HepG2 (cell line): Measurements from ENCODE around the gene CMPK2. TPM values are rescaled to one million over a fixed set of nuclear protein-coding genes. Genes with fewer than 3 reads are reported as not detected.

Experiments
- ATAC-seq: fragments of 200-7000 bp; cut with Tn5 transposase; 3 replicates; pipeline ENCODE4 v1.9.1; 2020; ENCODE audit warnings: mild to moderate bottlenecking, moderate library complexity
- BruUV-seq: library from RNA; stranded (reverse); fragments of 400-500 nt; replicated peaks from 2 replicates; lab custom pipeline; 2021; lab: Mats Ljungman, UMichigan
- CTCF ChIA-PET: fragments of 300-600 bp; formaldehyde crosslinking; extraction: SDS; loops from one replicate; lab custom pipeline; 2021; ENCODE audit warnings: low total read pairs, inconsistent platforms, low intra/inter-chr PET ratio; lab: Yijun Ruan, JAX
- POLR2A ChIA-PET: fragments of 350-600 bp; sonication (Branson Sonifier 250); formaldehyde crosslinking; loops from one replicate; lab custom pipeline; 2020; ENCODE audit warnings: antibody characterized with exemption, inconsistent platforms; lab: Yijun Ruan, JAX
- DNase-seq: peaks from one replicate; pipeline ENCODE4 v3.0.0-alpha.2; 2015; ENCODE audit warnings: low spot score
- FAIRE-seq: peaks from 3 replicates; lab custom pipeline; 2011; peaks lifted over from hg19 to GRCh38; lab: Jason Lieb, UNC
- H2AFZ ChIP-seq: one replicate; pipeline ENCODE4 v1.6.1; 2011; ENCODE audit warnings: low read length, inconsistent platforms
- H3K27ac ChIP-seq: fragments of 300-600 bp; 3 replicates; pipeline ENCODE4 v1.8.0; 2011; ENCODE audit warnings: mixed run types, mild to moderate bottlenecking, mixed read lengths, low read length, inconsistent platforms; ENCODE audit not compliant: insufficient read depth; ENCODE audit errors: extremely low read length
- H3K27me3 ChIP-seq, 2 experiments: fragments of 200-600 bp in 1 of 2; 2 replicates in 1 of 2; 3 replicates in 1 of 2; pipeline versions ENCODE4 v1.6.0 to v1.8.0; 2011; ENCODE audit warnings: low read length in 2 of 2, mild to moderate bottlenecking in 2 of 2, moderate library complexity in 2 of 2, inconsistent platforms in 1 of 2; ENCODE audit not compliant: insufficient read depth in 2 of 2, control insufficient read depth in 1 of 2
- H3K36me3 ChIP-seq, 2 experiments: fragments of 200-600 bp in 1 of 2; replicated peaks in 1 of 2; 2 replicates in 1 of 2; 3 replicates in 1 of 2; pipeline versions ENCODE4 v1.5.1 to v1.8.0; 2011; ENCODE audit warnings: low read length in 2 of 2, inconsistent platforms in 1 of 2; ENCODE audit not compliant: insufficient read depth in 2 of 2, control insufficient read depth in 1 of 2
- H3K4me1 ChIP-seq: 2 replicates; pipeline ENCODE4 v1.5.1; 2012; ENCODE audit warnings: low read length, inconsistent platforms; ENCODE audit not compliant: insufficient read depth
- H3K4me2 ChIP-seq: 2 replicates; pipeline ENCODE4 v1.6.0; 2011; ENCODE audit warnings: low read depth, low read length, inconsistent platforms
- H3K4me3 ChIP-seq, 3 experiments: fragments of 200-600 bp in 1 of 3; sonication (generic), shearing (Covaris generic) in 1 of 3; replicated peaks in 1 of 3; 2 replicates each; pipeline ENCODE4 v1.5.1; 2011 to 2016; ENCODE audit warnings: low read length in 3 of 3, inconsistent platforms in 2 of 3, low read depth in 2 of 3, mild to moderate bottlenecking in 2 of 3, control low read depth in 1 of 3, mixed read lengths in 1 of 3; ENCODE audit not compliant: insufficient read depth in 1 of 3
- H3K79me2 ChIP-seq: one replicate; pipeline ENCODE4 v1.6.1; 2011; ENCODE audit warnings: low read length, inconsistent platforms; ENCODE audit not compliant: insufficient read depth
- H3K9ac ChIP-seq: 2 replicates; pipeline ENCODE4 v1.6.0; 2011; ENCODE audit warnings: mild to moderate bottlenecking, low read depth, low read length, inconsistent platforms; ENCODE audit not compliant: insufficient read depth
- H3K9me3 ChIP-seq: 2 replicates; pipeline ENCODE4 v1.5.1; 2012; ENCODE audit warnings: mild to moderate bottlenecking, low read length
- H4K20me1 ChIP-seq: 2 replicates; pipeline ENCODE4 v1.6.0; 2011; ENCODE audit warnings: inconsistent platforms, mild to moderate bottlenecking, low read length, moderate library complexity; ENCODE audit not compliant: insufficient read depth
- ASH2L ChIP-seq: fragments of 300-600, 200-600 bp; sonication (generic); IDR thresholded peaks from 2 replicates; pipeline ENCODE4 v1.7.0; 2017; ENCODE audit warnings: low read depth, mild to moderate bottlenecking, moderate library complexity, mixed read lengths, low read length; ENCODE audit not compliant: insufficient read length
- BATF2 ChIP-seq: sonication (generic); formaldehyde crosslinking; IDR thresholded peaks from 2 replicates; pipeline ENCODE4 v1.8.0; 2022; ENCODE audit warnings: mild to moderate bottlenecking, missing genetic modification reagents, moderate library complexity
- DNMT1 ChIP-seq: sonication (generic); formaldehyde crosslinking; IDR thresholded peaks from 2 replicates; pipeline ENCODE4 v1.5.1; 2020; ENCODE audit warnings: mild to moderate bottlenecking, missing genetic modification reagents
- GABPB1 ChIP-seq: IDR thresholded peaks from 2 replicates; pipeline ENCODE4 v1.6.1; 2016; ENCODE audit warnings: mild to moderate bottlenecking, missing genetic modification reagents, moderate library complexity, missing compliant biosample characterization
- HNF1A ChIP-seq, 2 experiments: sonication (generic) in 1 of 2; formaldehyde crosslinking in 1 of 2; IDR thresholded peaks; 2 replicates each; pipeline versions ENCODE4 v1.4.0 to v1.6.1; 2016 to 2020; ENCODE audit warnings: borderline replicate concordance in 1 of 2, low read depth in 1 of 2, mild to moderate bottlenecking in 1 of 2, missing genetic modification reagents in 1 of 2
- SMYD3 ChIP-seq: sonication (generic); formaldehyde crosslinking; IDR thresholded peaks from 2 replicates; pipeline ENCODE4 v1.8.1; 2023; ENCODE audit warnings: mild to moderate bottlenecking, missing genetic modification reagents
- SOX6 ChIP-seq, 2 experiments: fragments of 450-650 bp in 1 of 2; sonication (generic) in 1 of 2; formaldehyde crosslinking in 1 of 2; IDR thresholded peaks; 2 replicates each; pipeline versions ENCODE4 v1.4.0 to v1.6.1; 2017 to 2020; ENCODE audit warnings: antibody characterized with exemption in 1 of 2, mild to moderate bottlenecking in 1 of 2, missing genetic modification reagents in 1 of 2
- ZBTB26 ChIP-seq: IDR thresholded peaks from 2 replicates; pipeline ENCODE4 v1.6.1; 2016; ENCODE audit warnings: missing compliant biosample characterization, missing genetic modification reagents, borderline replicate concordance
- ZNF234 ChIP-seq: sonication (generic); formaldehyde crosslinking; conservative IDR thresholded peaks from 2 replicates; pipeline ENCODE4 v1.5.1; 2020; ENCODE audit warnings: mild to moderate bottlenecking, missing genetic modification reagents
- ZNF329 ChIP-seq: sonication (generic); formaldehyde crosslinking; IDR thresholded peaks from 2 replicates; pipeline ENCODE4 v1.9.0; 2021; ENCODE audit warnings: low read depth, mild to moderate bottlenecking, missing genetic modification reagents
- ZNF615 ChIP-seq: sonication (generic); formaldehyde crosslinking; IDR thresholded peaks from 2 replicates; pipeline ENCODE4 v1.5.0; 2020; ENCODE audit warnings: mild to moderate bottlenecking, missing genetic modification reagents, borderline replicate concordance
- ZNF629 ChIP-seq: sonication (generic); formaldehyde crosslinking; conservative IDR thresholded peaks from 2 replicates; pipeline ENCODE4 v1.5.0; 2020; ENCODE audit warnings: missing genetic modification reagents
- ZNF703 ChIP-seq: sonication (generic); formaldehyde crosslinking; IDR thresholded peaks from 2 replicates; pipeline ENCODE4 v1.5.1; 2020; ENCODE audit warnings: missing genetic modification reagents, mild to moderate bottlenecking, moderate library complexity, borderline replicate concordance
- ZSCAN20 ChIP-seq: sonication (generic); formaldehyde crosslinking; IDR thresholded peaks from 2 replicates; pipeline ENCODE4 v1.4.0; 2020; ENCODE audit warnings: missing genetic modification reagents, mild to moderate bottlenecking, borderline replicate concordance
- WGBS: methylation state at CpG from one replicate; pipeline ENCODE4 v1.1.6; 2017; ENCODE audit warnings: low lambda C conversion rate; 5-methylcytosine and 5-hydroxymethylcytosine counted together
- in situ Hi-C: cut with HindIII; loops from 2 replicates; pipeline ENCODE4 v1.10.0; 2017; ENCODE audit warnings: low pct_unique_long_range_greater_than_20kb; ENCODE audit not compliant: extremely low pct_ligation_motif_present
- intact Hi-C: fragments of 100-400 bp; cut with micrococcal nuclease; formaldehyde crosslinking; loops from one replicate; pipeline ENCODE4 v1.10.0; 2022; ENCODE audit not compliant: unreplicated experiment
- polyA plus RNA-seq, 8 experiments: library from polyadenylated mRNA; depleted of rRNA in 3 of 8; stranded (reverse) in 7 of 8; unstranded in 1 of 8; fragments of >200 nt; fragmentation: Illumina TruSeq in 4 of 8; extraction: Trizol in 4 of 8; gene quantifications; 2 replicates each; pipeline versions ENCODE4 v1.2.1 to v1.2.3, GENCODE V29; 2011 to 2016; ENCODE audit warnings: low read depth in 4 of 8, missing spikeins in 1 of 8, mixed read lengths in 1 of 8; ENCODE audit not compliant: insufficient read depth in 1 of 8
- total RNA-seq, 5 experiments: library from RNA; depleted of rRNA; stranded (reverse); fragments of >200 nt; fragmentation: Illumina TruSeq; extraction: Trizol; gene quantifications; 2 replicates each; pipeline ENCODE4 v1.2.3, GENCODE V29; 2016; ENCODE audit warnings: low read depth in 1 of 5
- TF ChIP-seq, protein P1 (sequence below): sonication (generic); formaldehyde crosslinking; IDR thresholded peaks from 2 replicates; pipeline ENCODE4 v1.4.0; 2020; ENCODE audit warnings: missing genetic modification reagents

The CMPK2 gene
- total and polyA plus RNA-seq, 2 of the 13 experiments (the other 11 are each of a cell fraction or from before 2014, with no cell fraction given), result 0.04 to 1.0 TPM

DNA sequence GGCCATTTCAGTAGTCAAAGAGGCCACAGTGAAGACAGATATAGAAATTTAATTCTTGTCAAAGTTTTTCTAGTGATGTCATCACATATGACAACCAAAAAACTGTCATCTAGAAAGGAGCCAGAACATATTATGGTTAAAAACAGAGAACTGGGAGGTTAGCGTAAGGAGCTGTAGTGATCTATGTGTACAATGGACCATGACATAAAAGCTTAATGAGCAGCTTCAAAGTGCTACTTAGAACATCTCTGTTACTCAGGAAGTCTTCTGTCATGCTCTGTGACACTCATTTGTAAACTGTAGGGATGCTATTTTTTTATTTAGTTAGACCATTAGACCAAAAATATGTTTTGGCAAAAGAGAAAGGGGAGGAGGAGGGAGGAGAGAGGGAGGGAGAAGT is 57.3 kb downstream of the CMPK2 start:
- Histone ChIP-seq H3K79me2 (no peaks in the 10 kb centered on the region), H3K9ac (no peak overlapping the region), H3K4me1 (no peaks in the 10 kb centered on the region), H3K36me3 (no peaks in the 10 kb centered on the region), H3K4me2 (no peak overlapping the region), H3K27me3 (peaks cover 2 to 42% of the 10 kb centered on the region in 2 experiments; a peak in 3 of 5 replicates), H3K27ac (no peak overlapping the region), H3K4me3 (no peak overlapping the region), H2AFZ (no peak overlapping the region), H4K20me1 (no peaks in the 10 kb centered on the region), H3K9me3 (no peaks in the 10 kb centered on the region)
- TF ChIP-seq ZNF615 (CRISPR knock-in tag) (no peak), ZNF234 (CRISPR knock-in tag) (no peak), SMYD3 (no peak), ASH2L (no peak), ZNF329 (CRISPR knock-in tag) (no peak), ZNF703 (no peak), GABPB1 (CRISPR knock-in tag) (no peak), DNMT1 (CRISPR knock-in tag) (no peak), ZBTB26 (CRISPR knock-in tag) (no peak), SOX6 (IDR thresholded peaks at IDR 0.05) (no peak), SOX6 (CRISPR knock-in tag; IDR thresholded peaks at IDR 0.05) (no peak), HNF1A (IDR thresholded peaks at IDR 0.05; ENCODE audit: low read depth) (no peak), HNF1A (CRISPR knock-in tag; IDR thresholded peaks at IDR 0.05; ENCODE audit: borderline replicate concordance) (no peak), BATF2 (CRISPR knock-in tag) (no peak), ZSCAN20 (no peak), ZNF629 (no peak)
- TF ChIP-seq, protein P1, sequence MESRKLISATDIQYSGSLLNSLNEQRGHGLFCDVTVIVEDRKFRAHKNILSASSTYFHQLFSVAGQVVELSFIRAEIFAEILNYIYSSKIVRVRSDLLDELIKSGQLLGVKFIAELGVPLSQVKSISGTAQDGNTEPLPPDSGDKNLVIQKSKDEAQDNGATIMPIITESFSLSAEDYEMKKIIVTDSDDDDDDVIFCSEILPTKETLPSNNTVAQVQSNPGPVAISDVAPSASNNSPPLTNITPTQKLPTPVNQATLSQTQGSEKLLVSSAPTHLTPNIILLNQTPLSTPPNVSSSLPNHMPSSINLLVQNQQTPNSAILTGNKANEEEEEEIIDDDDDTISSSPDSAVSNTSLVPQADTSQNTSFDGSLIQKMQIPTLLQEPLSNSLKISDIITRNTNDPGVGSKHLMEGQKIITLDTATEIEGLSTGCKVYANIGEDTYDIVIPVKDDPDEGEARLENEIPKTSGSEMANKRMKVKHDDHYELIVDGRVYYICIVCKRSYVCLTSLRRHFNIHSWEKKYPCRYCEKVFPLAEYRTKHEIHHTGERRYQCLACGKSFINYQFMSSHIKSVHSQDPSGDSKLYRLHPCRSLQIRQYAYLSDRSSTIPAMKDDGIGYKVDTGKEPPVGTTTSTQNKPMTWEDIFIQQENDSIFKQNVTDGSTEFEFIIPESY (CRISPR knock-in tag), result no peak
- BruUV-seq, result no TSS peak
- CTCF ChIA-PET, result no interaction called here
- DNase-seq (no peak), FAIRE-seq (no peak), ATAC-seq (no peak)
- POLR2A ChIA-PET, result no interaction called here
- intact Hi-C loops (no loop called here), in situ Hi-C loops (no loop called here)
- 4% methylated on average over 1 of the region's 1 CpG for WGBS
